Activated naive CD4-positive, alpha-beta T cell (primary cell): ENCODE measurements around the gene SIX3.

Experiments
- DNase-seq, 4 experiments: peaks; one replicate each; lab custom pipeline; 2025; lab: John Stamatoyannopoulos, UW

SIX3 gene

GRCh38 chr2:44941551-44942234, at the start of gene SIX3:
Gene SIX3, plus strand, starts transcription at chr2:44941702. Its CDS starts 403 bp downstream, at chr2:44942105.
- DNase-seq, result no peak

GRCh38 chr2:44894058-44894457, 47.4 kb upstream of the SIX3 start:
- no peak for DNase-seq

GRCh38 chr2:44895061-44895460, 46.4 kb upstream of the SIX3 start:
- DNase-seq, result no peak

- DNase-seq, result no peak
Measured at GRCh38 chr2:44897406-44897805, 44.1 kb upstream of the SIX3 start.

GRCh38 chr2:44902217-44903137, 39.0 kb upstream of the SIX3 start:
- DNase-seq, result no peak

GRCh38 chr2:44904578-44904977, 36.9 kb upstream of the SIX3 start:
- DNase-seq, result no peak

GRCh38 chr2:44906972-44907371, 34.5 kb upstream of the SIX3 start:
- no peak for DNase-seq

GRCh38 chr2:44909831-44910230, 31.7 kb upstream of the SIX3 start:
- DNase-seq, result no peak

- no peak for DNase-seq
Measured at GRCh38 chr2:44912660-44913059, 28.8 kb upstream of the SIX3 start.

- DNase-seq, result no peak
Measured at GRCh38 chr2:44916291-44916690, 25.2 kb upstream of the SIX3 start.

- no peak for DNase-seq
Measured at GRCh38 chr2:44918095-44918775, 23.3 kb upstream of the SIX3 start.

- DNase-seq, result no peak
Measured at GRCh38 chr2:44920751-44921150, 20.8 kb upstream of the SIX3 start.

GRCh38 chr2:44922776-44923175, 18.7 kb upstream of the SIX3 start:
- no peak for DNase-seq

GRCh38 chr2:44925561-44926136, 15.9 kb upstream of the SIX3 start:
- DNase-seq, result no peak

- no peak for DNase-seq
Measured at GRCh38 chr2:44926957-44927356, 14.5 kb upstream of the SIX3 start.

- no peak for DNase-seq
Measured at GRCh38 chr2:44927985-44928482, 13.5 kb upstream of the SIX3 start.

- no peak for DNase-seq
Measured at GRCh38 chr2:44928483-44929158, 12.9 kb upstream of the SIX3 start.

GRCh38 chr2:44929159-44929734, 12.3 kb upstream of the SIX3 start:
- no peak for DNase-seq

- DNase-seq, result no peak
Measured at GRCh38 chr2:44929735-44930273, 11.7 kb upstream of the SIX3 start.

- no peak for DNase-seq
Measured at GRCh38 chr2:44930274-44931197, 11.0 kb upstream of the SIX3 start.
